ENCODE data around the gene TUT1. TPM values are rescaled to one million over a fixed set of nuclear protein-coding genes. Genes with fewer than 3 reads are reported as not detected.

The TUT1 gene
- total RNA-seq, 1 donor from 2014 or later = 9.6 TPM

GRCh38 chr11:62610403-62610802, 19.1 kb upstream of the TUT1 start:
- Mint-ChIP-seq H3K4me3 (ENCODE audit: unreplicated experiment) (peak overlapping the region; percentile 19), H3K27ac (ENCODE audit: unreplicated experiment) (peak overlapping the region; percentile 17), H3K27me3 (ENCODE audit: low read depth) (no peaks in the 10 kb centered on the region), H3K4me1 (ENCODE audit: low read depth) (peaks cover 17% of the 10 kb centered on the region), H3K36me3 (ENCODE audit: low read depth) (peaks cover 9% of the 10 kb centered on the region), H3K9me3 (ENCODE audit: low read depth) (no peaks in the 10 kb centered on the region)
- no peak for TF ChIP-seq CTCF (IDR thresholded peaks at IDR 0.05)
- no peak for DNase-seq (ENCODE audit: low spot score)

GRCh38 chr11:62608776-62609175, 17.5 kb upstream of the TUT1 start:
- no peak overlapping the region for H3K27ac Mint-ChIP-seq (ENCODE audit: unreplicated experiment)
- H3K27me3 Mint-ChIP-seq (ENCODE audit: low read depth) = no peaks in the 10 kb centered on the region
- DNase-seq (ENCODE audit: low spot score) = no peak
- no peaks in the 10 kb centered on the region for H3K9me3 Mint-ChIP-seq (ENCODE audit: low read depth)
- TF ChIP-seq CTCF (IDR thresholded peaks at IDR 0.05) = no peak
- H3K36me3 Mint-ChIP-seq (ENCODE audit: low read depth) = peaks cover 10% of the 10 kb centered on the region
- peaks cover 21% of the 10 kb centered on the region for H3K4me1 Mint-ChIP-seq (ENCODE audit: low read depth)
- no peak overlapping the region for H3K4me3 Mint-ChIP-seq (ENCODE audit: unreplicated experiment)

- Mint-ChIP-seq H3K27me3 (ENCODE audit: low read depth) (no peaks in the 10 kb centered on the region), H3K4me3 (ENCODE audit: unreplicated experiment) (no peak overlapping the region), H3K27ac (ENCODE audit: unreplicated experiment) (no peak overlapping the region), H3K36me3 (ENCODE audit: low read depth) (peaks cover 10% of the 10 kb centered on the region), H3K9me3 (ENCODE audit: low read depth) (no peaks in the 10 kb centered on the region), H3K4me1 (ENCODE audit: low read depth) (peaks cover 29% of the 10 kb centered on the region)
- no peak for DNase-seq (ENCODE audit: low spot score)
- TF ChIP-seq CTCF (IDR thresholded peaks at IDR 0.05) = no peak
Observed at GRCh38 chr11:62607714-62608113, 16.4 kb upstream of the TUT1 start.

- no peak overlapping the region for H3K27ac Mint-ChIP-seq (ENCODE audit: unreplicated experiment)
- peaks cover 23% of the 10 kb centered on the region for H3K4me1 Mint-ChIP-seq (ENCODE audit: low read depth)
- no peak for DNase-seq (ENCODE audit: low spot score)
- peaks cover 10% of the 10 kb centered on the region for H3K36me3 Mint-ChIP-seq (ENCODE audit: low read depth)
- no peaks in the 10 kb centered on the region for H3K9me3 Mint-ChIP-seq (ENCODE audit: low read depth)
- TF ChIP-seq CTCF (IDR thresholded peaks at IDR 0.05) = no peak
- H3K4me3 Mint-ChIP-seq (ENCODE audit: unreplicated experiment) = no peak overlapping the region
- H3K27me3 Mint-ChIP-seq (ENCODE audit: low read depth) = no peaks in the 10 kb centered on the region
Observed at GRCh38 chr11:62605902-62606301, 14.6 kb upstream of the TUT1 start.

- Mint-ChIP-seq H3K27ac (ENCODE audit: unreplicated experiment) (no peak overlapping the region), H3K27me3 (ENCODE audit: low read depth) (no peaks in the 10 kb centered on the region), H3K4me1 (ENCODE audit: low read depth) (peaks cover 23% of the 10 kb centered on the region), H3K4me3 (ENCODE audit: unreplicated experiment) (no peak overlapping the region), H3K36me3 (ENCODE audit: low read depth) (peaks cover 10% of the 10 kb centered on the region), H3K9me3 (ENCODE audit: low read depth) (no peaks in the 10 kb centered on the region)
- no peak for DNase-seq (ENCODE audit: low spot score)
- TF ChIP-seq CTCF (IDR thresholded peaks at IDR 0.05) = no peak
Observed at GRCh38 chr11:62605467-62605866, 14.1 kb upstream of the TUT1 start.
